Measurements from ENCODE around the gene CCL19. TPM values are rescaled to one million over a fixed set of nuclear protein-coding genes. Genes with fewer than 3 reads are reported as not detected.

The CCL19 gene
- total RNA-seq, 2 donors from 2014 or later = not detected

DNA sequence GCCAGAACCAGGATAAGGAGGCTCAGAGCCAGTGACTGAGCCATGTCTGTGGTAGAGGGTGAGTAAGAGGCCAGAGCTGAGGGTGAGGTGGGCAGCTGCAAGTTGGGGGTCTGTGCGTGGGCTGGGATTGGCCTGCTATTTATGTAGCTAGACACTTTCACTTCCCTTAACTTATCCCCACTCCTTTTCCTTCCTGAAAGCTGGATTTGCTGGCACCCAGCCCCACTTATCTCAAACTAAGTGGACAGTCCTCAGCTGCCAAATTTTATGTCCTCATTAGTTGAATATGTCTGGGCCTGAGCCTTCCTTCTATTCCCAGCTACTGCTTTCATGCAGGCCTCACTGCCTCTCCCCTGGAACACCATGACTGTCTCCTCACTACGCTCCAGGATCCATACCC lies 18.9 kb upstream of the CCL19 start, which contains the start of gene CCL21:
Gene CCL21 (minus strand): TSS at position 114 of the 400 bp plus-strand sequence. CDS start 70 bp downstream, at position 44.
- H3K4me1 Mint-ChIP-seq = no peaks in the 10 kb centered on the region
- H3K9me3 Mint-ChIP-seq = no peaks in the 10 kb centered on the region
- H3K4me3 Mint-ChIP-seq = no peak within 1 kb of the TSS
- no peak within 1 kb of the TSS for H3K27ac Mint-ChIP-seq
- ATAC-seq (replicated peaks) = no peak
- H3K36me3 Mint-ChIP-seq (ENCODE audit: low read depth) = no peaks in the 10 kb centered on the region
- H3K27me3 Mint-ChIP-seq = peaks cover 9% of the 10 kb centered on the region

GRCh38 chr9:34709196-34709978 lies 18.3 kb upstream of the CCL19 start:
- Mint-ChIP-seq H3K27ac (no peak overlapping the region), H3K9me3 (no peaks in the 10 kb centered on the region), H3K4me3 (no peak overlapping the region), H3K4me1 (no peaks in the 10 kb centered on the region), H3K36me3 (ENCODE audit: low read depth) (no peaks in the 10 kb centered on the region), H3K27me3 (peaks cover 9% of the 10 kb centered on the region)
- ATAC-seq (replicated peaks) = no peak

DNA sequence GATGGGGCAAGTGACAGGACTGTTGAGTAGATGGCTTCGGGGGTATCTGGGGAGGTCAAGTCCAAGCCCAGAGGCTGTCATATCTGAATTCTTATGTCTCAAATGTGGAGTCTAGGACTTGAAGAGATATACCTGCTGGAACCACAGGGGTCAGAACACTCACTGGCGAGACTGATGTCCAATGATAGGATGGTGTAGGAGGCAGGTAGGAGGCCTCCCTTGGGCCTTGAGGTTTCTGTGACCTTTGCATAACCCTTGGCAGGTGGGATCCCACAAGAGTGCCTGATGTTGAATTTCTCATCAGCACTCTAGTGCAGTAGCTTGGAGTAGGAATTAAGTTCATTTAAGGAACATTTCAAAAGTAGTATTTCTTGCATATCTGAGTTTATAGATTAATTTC lies 16.1 kb upstream of the CCL19 start:
- ATAC-seq (replicated peaks) = no peak

DNA sequence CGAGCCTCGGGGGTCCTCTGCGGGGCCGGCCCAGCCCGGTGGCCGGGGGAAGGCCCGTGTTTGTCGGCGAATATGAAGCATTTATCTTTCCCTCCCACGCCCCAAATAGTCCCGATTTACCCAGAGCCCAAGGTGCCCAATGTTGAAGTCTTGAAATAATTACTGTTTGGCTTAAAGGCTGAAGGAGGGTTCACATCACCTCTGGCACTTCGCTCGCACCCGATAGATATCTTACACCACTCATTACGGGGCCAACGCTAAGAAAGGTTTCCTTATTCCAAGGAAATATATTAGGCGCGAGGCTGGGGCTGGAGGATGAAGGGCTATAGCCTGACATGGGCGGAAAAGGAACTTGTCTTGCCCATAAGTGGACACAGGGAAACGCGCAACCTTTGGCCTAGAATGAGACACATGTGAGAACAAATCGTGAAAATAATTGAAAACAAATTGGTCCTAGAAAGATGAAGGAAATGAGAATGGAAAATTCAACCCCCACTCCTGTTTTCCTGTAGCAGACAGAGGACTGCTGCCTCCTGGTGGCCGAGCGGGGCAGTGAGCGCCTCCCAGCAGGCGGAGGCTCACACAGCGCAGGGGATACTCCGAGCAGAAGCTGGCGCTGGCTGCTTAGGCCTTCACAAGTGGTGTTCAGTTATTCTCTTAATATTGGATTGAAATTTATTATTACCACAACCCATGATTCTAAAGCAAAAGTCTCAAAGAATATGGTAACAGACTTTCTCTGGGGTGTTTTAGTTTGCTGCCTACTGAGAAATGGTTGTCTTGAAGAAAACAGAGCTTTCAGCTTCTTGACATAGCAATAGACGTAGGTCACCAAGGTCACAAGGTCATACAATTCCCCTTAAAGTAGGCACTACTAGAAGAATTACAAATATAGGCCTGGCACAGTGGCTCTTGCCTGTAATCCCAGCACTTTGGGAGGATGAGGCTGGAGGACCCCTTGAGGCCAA lies 11.0 kb upstream of the CCL19 start:
- ATAC-seq (replicated peaks) = peak; percentile 82
- Mint-ChIP-seq H3K4me3 (peak overlapping the region; percentile 80), H3K27me3 (no peaks in the 10 kb centered on the region), H3K36me3 (ENCODE audit: low read depth) (no peaks in the 10 kb centered on the region), H3K4me1 (peaks cover 9% of the 10 kb centered on the region), H3K27ac (peak overlapping the region; percentile 20), H3K9me3 (no peaks in the 10 kb centered on the region)

More for the DNA sequence above, 16.1 kb upstream of the CCL19 start:
- H3K9me3 Mint-ChIP-seq = no peaks in the 10 kb centered on the region
- H3K4me3 Mint-ChIP-seq = no peak overlapping the region
- peaks cover 4% of the 10 kb centered on the region for H3K27me3 Mint-ChIP-seq
- no peaks in the 10 kb centered on the region for H3K36me3 Mint-ChIP-seq (ENCODE audit: low read depth)
- H3K4me1 Mint-ChIP-seq = peaks cover under 1% of the 10 kb centered on the region
- H3K27ac Mint-ChIP-seq = no peak overlapping the region

DNA sequence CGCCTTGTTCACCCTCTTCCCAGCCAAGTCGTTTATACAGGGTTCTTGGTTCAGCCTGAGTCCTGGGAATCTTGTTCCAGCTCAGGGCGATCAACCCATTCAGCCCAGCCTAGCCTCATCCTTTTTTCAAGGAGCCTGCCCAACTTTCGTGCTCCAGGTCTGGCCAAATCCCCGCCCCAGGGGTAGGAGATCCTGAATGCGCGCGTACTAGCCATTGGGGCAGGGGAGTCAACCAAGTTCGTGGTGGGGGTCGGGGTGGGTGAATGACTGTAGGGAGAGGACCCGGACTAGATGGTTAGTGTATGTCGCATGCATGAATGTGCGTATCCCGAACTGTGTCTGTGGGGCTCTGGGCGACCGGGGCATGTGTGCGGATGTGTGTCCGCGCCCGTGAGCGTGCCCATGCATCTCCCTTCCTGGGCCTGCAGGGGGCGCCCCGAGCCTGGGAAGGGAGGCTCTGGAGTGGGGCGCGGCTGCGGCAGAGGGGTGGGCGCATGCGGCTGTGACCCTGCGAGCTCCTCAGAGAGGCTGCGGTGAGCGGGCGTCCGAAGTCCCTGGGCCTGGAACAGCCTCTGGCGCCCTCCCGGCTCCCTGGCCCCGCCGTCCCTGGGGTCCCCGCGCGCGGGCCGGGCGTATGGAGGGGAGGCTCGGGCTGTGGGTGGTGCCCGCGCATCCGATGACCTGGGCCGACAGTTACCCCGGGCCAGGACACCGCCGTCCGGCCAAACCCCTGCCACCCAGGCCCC lies 10.1 kb upstream of the CCL19 start:
- ATAC-seq (replicated peaks) = peak; percentile 88
- no peaks in the 10 kb centered on the region for H3K9me3 Mint-ChIP-seq
- H3K27ac Mint-ChIP-seq = no peak overlapping the region
- H3K36me3 Mint-ChIP-seq (ENCODE audit: low read depth) = no peaks in the 10 kb centered on the region
- H3K4me3 Mint-ChIP-seq = peak overlapping the region; percentile 80
- H3K4me1 Mint-ChIP-seq = peaks cover 9% of the 10 kb centered on the region
- H3K27me3 Mint-ChIP-seq = no peaks in the 10 kb centered on the region

DNA sequence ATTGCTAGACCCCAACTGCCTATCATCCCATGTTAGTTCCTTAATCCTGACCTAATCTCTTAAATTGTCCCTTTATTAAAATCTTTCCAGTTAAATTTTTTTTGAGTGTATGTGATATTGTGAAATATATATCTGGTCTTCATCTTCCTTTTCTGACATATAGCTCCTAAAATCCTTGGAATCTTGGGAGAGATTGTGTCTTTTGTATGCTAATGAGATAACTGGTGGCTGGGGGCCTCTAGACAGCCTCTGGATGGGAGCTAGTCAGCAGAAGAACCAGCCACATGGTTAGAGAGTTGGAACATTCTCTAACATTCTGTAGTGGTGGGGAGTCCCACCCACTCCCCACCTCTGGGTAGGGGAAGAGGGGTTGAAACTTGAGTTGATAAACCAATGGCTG lies 3.7 kb upstream of the CCL19 start:
- H3K36me3 Mint-ChIP-seq (ENCODE audit: low read depth) = no peaks in the 10 kb centered on the region
- H3K9me3 Mint-ChIP-seq = no peaks in the 10 kb centered on the region
- no peaks in the 10 kb centered on the region for H3K27me3 Mint-ChIP-seq

GRCh38 chr9:34693560-34693959 lies 2.5 kb upstream of the CCL19 start:
- no peak for ATAC-seq (replicated peaks)
- Mint-ChIP-seq H3K27me3 (no peaks in the 10 kb centered on the region), H3K36me3 (ENCODE audit: low read depth) (no peaks in the 10 kb centered on the region), H3K9me3 (no peaks in the 10 kb centered on the region), H3K4me3 (no peak overlapping the region), H3K27ac (no peak overlapping the region), H3K4me1 (no peaks in the 10 kb centered on the region)

More for the DNA sequence above, 3.7 kb upstream of the CCL19 start:
- Mint-ChIP-seq H3K4me1 (no peaks in the 10 kb centered on the region), H3K27ac (no peak overlapping the region), H3K4me3 (no peak overlapping the region)
- ATAC-seq (replicated peaks) = no peak

GRCh38 chr9:34691936-34692315 lies 850 bp upstream of the CCL19 start:
- no peaks in the 10 kb centered on the region for H3K27me3 Mint-ChIP-seq
- H3K4me3 Mint-ChIP-seq = no peak overlapping the region
- no peak for ATAC-seq (replicated peaks)
- no peaks in the 10 kb centered on the region for H3K36me3 Mint-ChIP-seq (ENCODE audit: low read depth)
- H3K4me1 Mint-ChIP-seq = no peaks in the 10 kb centered on the region
- no peaks in the 10 kb centered on the region for H3K9me3 Mint-ChIP-seq
- no peak overlapping the region for H3K27ac Mint-ChIP-seq

GRCh38 chr9:34689512-34689911 lies 1.6 kb downstream of the CCL19 start:
- Mint-ChIP-seq H3K27me3 (no peaks in the 10 kb centered on the region), H3K4me1 (no peaks in the 10 kb centered on the region), H3K27ac (no peak overlapping the region), H3K36me3 (ENCODE audit: low read depth) (no peaks in the 10 kb centered on the region), H3K9me3 (no peaks in the 10 kb centered on the region), H3K4me3 (no peak overlapping the region)
- no peak for ATAC-seq (replicated peaks)

DNA sequence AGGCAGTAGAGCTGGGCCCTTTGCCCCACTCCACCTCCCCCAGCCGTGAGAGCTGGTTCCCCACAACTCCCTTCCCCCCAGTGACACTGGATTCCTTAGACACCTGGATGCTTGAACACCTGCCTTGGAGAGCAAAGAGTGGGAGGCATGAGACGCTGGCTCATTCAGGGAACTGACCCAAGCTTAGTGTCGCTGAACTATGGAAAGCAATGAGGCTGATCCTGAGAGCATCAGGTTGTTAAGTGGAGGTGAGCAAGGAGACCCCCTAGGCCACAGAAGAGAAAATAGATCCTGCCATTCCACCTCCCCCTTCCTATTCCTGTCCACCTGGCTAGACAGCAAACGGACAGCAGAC lies 2.0 kb downstream of the CCL19 start:
- H3K4me3 Mint-ChIP-seq = no peak overlapping the region
- H3K27ac Mint-ChIP-seq = no peak overlapping the region
- no peaks in the 10 kb centered on the region for H3K27me3 Mint-ChIP-seq
- no peaks in the 10 kb centered on the region for H3K36me3 Mint-ChIP-seq (ENCODE audit: low read depth)
- no peak for ATAC-seq (replicated peaks)
- no peaks in the 10 kb centered on the region for H3K9me3 Mint-ChIP-seq
- peaks cover 4% of the 10 kb centered on the region for H3K4me1 Mint-ChIP-seq

- no peak overlapping the region for H3K4me3 Mint-ChIP-seq
- H3K27ac Mint-ChIP-seq = no peak overlapping the region
- peaks cover 9% of the 10 kb centered on the region for H3K4me1 Mint-ChIP-seq
- no peaks in the 10 kb centered on the region for H3K27me3 Mint-ChIP-seq
- ATAC-seq (replicated peaks) = no peak
- H3K9me3 Mint-ChIP-seq = no peaks in the 10 kb centered on the region
- H3K36me3 Mint-ChIP-seq (ENCODE audit: low read depth) = no peaks in the 10 kb centered on the region
Observed at GRCh38 chr9:34688329-34689115, 2.6 kb downstream of the CCL19 start.

- no peaks in the 10 kb centered on the region for H3K9me3 Mint-ChIP-seq
- H3K4me3 Mint-ChIP-seq = no peak overlapping the region
- peaks cover 9% of the 10 kb centered on the region for H3K4me1 Mint-ChIP-seq
- no peak for ATAC-seq (replicated peaks)
- H3K27ac Mint-ChIP-seq = no peak overlapping the region
- no peaks in the 10 kb centered on the region for H3K36me3 Mint-ChIP-seq (ENCODE audit: low read depth)
- H3K27me3 Mint-ChIP-seq = no peaks in the 10 kb centered on the region
Observed at GRCh38 chr9:34687276-34688030, 3.6 kb downstream of the CCL19 start.

DNA sequence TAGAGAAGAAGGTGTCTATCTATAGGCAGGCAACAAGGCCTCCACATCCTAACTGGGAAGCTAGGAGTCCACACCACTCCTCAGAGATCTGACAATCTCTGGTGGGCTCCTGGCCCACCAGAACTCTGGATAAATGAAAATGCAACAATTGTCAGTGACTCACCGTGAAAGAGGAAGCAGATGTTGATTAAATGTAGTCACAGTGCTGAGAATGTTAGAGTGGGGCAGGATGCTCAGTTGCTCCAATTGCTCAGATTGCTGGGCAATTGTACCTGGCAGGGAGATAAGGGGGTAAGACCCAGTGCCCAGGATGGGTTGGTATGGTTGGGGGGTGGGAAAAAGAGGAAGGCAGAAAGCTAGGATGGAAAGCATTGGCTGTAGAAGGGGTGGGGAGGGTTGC lies 4.3 kb downstream of the CCL19 start:
- no peak overlapping the region for H3K27ac Mint-ChIP-seq
- peaks cover 9% of the 10 kb centered on the region for H3K4me1 Mint-ChIP-seq
- no peaks in the 10 kb centered on the region for H3K9me3 Mint-ChIP-seq
- H3K4me3 Mint-ChIP-seq = no peak overlapping the region
- ATAC-seq (replicated peaks) = no peak
- no peaks in the 10 kb centered on the region for H3K36me3 Mint-ChIP-seq (ENCODE audit: low read depth)
- no peaks in the 10 kb centered on the region for H3K27me3 Mint-ChIP-seq
